Stimulated activated CD4-positive, alpha-beta T cell treated with anti-CD3 and anti-CD28 coated beads, Interleukin-1b, Interleukin-23, amount 100 ng/mL, for 4 hours (primary cell): Measurements from ENCODE around the gene OR7E24.
A peak's percentile ranks its signal among the peaks of the same experiment; 100 is the strongest.

Experiments used
- DNase-seq, 2 donors: peaks; one replicate each; pipeline ENCODE4 v3.0.0-alpha.2; 2020; ENCODE audit warnings: low read depth in 2 of 2

Gene OR7E24

GRCh38 chr19:9250630-9251029, at the start of gene OR7E24:
Gene OR7E24 (plus strand): TSS chr19:9250930. CDS start chr19:9251044, 114 bp downstream.
- no peak for DNase-seq

- DNase-seq: peak; percentile 37 to 56
Measured at GRCh38 chr19:9205501-9206113, 45.1 kb upstream of the OR7E24 start.

GRCh38 chr19:9219489-9219888, 31.2 kb upstream of the OR7E24 start, which contains the start of gene OR7D4:
Gene OR7D4 (minus strand): TSS chr19:9219589. CDS start chr19:9214837, 4,752 bp downstream.
- DNase-seq: no peak

GRCh38 chr19:9251236-9251635, 506 bp downstream of the OR7E24 start:
- no peak for DNase-seq

GRCh38 chr19:9283485-9283884, 32.8 kb downstream of the OR7E24 start:
- DNase-seq: peak in 1 of 2 donors; percentile 1

- no peak for DNase-seq
Measured at GRCh38 chr19:9289231-9289884, 38.6 kb downstream of the OR7E24 start.

- no peak for DNase-seq
Measured at GRCh38 chr19:9295411-9295849, 44.7 kb downstream of the OR7E24 start.

- no peak for DNase-seq
Measured at GRCh38 chr19:9296336-9296735, 45.6 kb downstream of the OR7E24 start.
